GM21576 (cell line): ENCODE results near the gene PITPNM3.

ENCODE experiments used
- ATAC-seq: cut with Tn5 transposase; IDR thresholded peaks from one replicate; pipeline ENCODE4 v1.9.1; 2021; ENCODE audit warnings: mild to moderate bottlenecking, moderate library complexity; ENCODE audit not compliant: unreplicated experiment

PITPNM3 gene

DNA sequence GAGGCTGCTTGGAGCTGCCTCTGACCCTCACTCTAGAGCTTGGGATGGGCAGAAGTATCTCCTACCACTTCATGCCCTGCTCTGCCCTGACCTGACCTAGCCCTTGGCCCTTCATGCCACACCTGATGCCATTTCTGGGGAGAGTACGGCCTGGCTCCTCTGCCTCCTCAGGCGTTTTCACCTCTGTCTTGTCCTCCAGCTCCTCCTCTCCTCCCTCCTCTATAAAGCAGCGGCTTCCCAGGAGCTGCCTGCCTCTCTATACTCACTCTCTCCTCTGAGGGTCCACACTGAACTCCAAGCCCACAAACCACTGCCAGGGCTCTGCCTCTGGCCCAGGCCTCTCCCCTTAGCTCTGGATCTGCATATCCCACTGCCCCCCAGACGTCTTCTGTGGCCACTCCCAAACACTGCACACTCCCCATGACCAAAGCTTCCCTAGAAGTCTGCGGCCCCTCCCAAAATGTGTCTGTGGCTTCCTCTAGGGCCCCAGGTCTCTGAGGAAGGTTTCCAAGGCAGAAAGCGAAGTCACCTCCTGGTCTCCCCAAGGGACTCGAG lies 52.6 kb downstream of the PITPNM3 start:
- no peak for ATAC-seq

DNA sequence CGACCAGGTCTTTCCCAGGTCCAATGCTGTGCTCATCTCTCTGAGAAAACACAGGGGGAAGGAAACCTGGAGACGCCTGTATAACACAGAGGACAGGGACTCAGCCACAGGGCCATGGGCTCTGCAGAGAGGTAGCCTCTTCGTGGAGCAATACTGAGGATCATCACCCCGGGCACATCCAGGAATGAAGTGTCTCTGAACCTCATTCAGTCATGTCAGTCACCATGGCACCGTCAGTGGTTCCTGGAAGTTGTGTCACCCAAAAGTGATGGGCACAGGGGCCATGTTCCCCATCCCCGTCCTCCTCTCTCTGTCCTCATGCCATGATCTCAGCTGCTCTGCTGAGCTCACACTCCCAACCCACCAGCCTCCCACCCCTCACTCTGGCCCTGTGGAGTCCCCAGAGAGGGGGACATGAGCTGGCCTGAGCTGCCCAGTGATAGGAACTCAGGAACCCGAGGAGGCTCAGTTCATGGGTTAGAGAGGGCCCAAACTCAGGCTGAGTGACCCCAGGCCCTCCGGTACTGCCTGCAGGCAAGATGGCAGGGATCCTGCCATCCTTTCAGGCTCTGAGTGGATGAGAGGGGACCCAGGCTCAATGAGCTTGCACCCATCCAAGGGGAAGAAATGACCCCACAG lies 53.4 kb downstream of the PITPNM3 start:
- no peak for ATAC-seq

DNA sequence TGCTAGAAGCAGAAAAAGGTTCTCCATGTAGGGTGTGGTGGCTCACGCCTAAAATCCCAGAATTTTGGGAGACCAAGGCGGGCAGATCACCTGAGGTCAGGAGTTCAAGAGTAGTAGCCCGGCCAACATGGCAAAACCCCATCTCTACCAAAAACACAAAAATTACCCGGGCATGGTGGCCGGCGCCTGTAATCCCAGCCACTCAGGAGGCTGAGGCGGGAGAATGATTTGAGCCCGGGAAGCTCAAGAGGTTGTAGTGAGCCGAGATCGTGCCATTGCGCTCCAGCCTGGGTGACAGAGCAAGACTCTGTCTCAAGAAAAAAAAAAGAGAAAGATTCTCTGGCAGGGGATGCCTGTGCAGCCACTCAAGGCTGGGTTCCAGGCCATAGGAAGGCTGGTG lies 54.2 kb downstream of the PITPNM3 start:
- no peak for ATAC-seq

DNA sequence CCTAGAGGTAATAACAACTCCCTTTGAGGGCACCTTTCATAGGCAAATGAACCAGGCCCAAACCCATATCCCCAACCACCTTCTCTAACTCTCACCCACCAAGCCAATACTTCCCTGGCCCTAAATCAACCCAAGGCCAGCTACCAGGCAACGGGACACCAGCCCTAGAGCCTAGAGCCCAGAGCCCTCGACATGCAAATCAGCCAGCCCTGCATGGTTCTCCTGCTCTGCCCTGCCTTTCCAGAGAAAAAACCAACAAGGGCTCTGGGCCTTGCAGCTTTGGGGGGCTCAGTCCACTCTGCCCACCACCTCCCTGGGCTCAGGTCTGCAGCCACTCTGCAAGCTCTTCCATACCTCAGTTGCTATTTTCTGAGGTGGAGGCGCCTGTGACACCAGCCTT lies 55.0 kb downstream of the PITPNM3 start:
- no peak for ATAC-seq

DNA sequence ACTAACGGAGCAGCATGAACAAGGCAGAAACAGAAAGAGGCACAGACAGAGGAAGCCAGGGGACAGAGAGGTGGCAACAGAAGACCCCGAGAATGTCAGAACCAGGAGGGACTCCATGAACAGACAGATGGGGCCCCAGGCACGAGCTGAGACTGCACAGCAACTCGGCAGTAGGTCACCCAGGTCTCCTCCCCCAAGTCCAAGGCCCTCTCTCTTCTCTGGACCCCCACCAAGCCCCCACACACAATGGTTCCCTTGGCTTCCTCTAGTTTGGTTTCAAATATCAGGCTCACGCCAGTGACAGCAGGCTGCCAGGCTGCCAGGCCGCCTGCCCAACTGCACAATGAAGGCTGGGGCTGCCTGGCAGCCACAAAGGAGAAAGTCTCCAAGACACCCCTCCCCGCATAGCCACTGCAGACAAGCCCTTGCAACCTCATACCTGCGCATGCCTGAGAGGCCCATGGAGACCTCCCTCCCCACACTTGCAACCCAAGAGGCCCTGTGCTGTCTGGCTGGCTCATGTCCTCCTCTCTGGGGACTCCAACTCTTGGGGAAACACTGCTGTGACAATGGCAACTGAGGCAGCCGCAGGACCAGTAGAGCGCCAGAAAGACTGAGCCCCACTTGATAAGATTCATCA lies 57.3 kb downstream of the PITPNM3 start:
- no peak for ATAC-seq

DNA sequence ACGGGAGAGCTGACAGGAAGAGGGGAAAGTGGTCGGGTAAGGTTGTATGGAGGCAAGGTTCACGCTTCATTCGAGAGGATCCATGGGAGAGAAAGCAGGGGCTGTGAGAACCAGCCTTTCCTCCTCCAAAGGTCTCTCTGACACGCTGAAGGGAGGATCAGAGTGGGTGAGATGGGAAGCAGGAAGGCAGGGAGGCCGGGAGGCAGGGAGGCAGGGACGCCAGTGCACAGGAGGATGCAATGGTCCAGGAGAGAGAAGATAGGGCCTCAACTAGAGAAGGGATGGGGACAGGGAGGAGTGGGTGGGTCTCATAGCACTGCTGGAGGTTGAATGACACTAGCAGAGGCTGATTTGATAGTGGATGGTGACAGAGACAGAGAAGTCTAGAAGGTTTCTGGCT lies 58.0 kb downstream of the PITPNM3 start:
- no peak for ATAC-seq

DNA sequence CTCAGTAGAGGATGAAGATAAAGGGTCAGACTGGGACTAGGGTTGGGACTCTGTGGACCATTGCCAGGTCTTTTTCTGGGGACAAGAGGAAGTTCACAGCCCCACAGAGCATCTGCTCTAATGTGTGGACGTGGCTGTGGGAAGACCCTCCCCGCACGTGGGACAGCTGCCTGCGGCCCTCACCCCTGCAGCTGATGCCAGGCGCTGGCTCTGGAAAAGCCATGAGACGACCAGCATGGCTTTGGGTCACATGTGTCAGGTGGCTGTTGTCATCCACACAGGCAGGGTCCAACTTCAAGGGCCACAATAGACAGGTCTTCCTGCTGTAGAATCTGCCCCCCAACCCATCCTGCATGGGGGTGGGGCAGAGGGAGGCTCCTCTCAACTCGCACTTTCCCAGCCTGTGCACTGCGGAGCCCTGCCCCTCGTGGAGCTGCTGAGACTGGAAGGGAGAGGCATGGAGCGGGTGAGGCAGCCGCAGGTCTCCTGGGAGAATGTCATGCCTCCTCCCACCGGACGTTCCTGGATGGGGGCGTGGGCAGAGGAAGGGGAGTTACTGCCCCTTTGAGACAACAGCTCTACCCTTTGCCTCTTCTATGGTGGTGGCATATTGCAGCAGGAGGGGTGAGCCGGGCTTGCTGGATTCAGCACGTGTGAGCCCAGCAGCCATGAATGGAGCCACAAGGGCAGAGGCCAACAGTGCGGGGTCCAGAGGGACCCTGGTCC lies 58.7 kb downstream of the PITPNM3 start:
- ATAC-seq = no peak

DNA sequence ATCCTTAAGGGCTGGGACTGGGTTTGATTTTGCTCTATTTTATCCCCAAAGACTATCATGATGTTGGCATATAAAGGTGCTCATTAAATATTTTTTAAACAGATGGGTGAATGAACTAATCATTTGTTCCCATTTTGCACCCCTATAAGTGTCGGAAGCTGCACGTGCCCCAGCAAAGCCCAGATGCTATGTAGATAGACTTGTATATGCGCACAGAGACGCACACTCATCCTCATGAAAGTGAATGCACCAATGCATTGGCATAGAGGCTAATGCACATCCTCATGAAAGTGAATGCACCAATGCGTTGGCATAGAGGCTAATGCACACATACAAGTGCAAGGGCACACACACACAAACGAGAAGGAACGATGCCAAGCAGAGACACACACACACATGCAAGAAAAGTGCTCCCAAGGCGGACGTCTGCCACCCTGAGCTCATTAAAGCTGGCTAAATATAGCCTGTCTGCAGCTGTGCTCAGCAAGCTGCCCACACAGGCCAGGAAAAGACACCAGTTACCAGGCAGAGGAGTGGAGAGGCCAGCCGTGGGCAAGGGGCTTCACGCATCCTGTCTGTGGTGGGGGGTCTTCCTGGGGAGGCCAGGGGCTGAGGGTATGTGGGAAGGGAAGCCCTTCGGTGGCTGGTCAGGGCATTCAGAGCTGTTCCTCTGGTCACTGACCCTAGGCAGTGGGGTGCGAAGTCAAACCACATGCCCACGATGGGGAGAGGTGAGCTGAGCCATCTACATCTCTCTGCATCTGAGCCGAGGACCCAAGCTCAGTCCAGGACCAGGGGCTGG lies 59.5 kb downstream of the PITPNM3 start:
- no peak for ATAC-seq

DNA sequence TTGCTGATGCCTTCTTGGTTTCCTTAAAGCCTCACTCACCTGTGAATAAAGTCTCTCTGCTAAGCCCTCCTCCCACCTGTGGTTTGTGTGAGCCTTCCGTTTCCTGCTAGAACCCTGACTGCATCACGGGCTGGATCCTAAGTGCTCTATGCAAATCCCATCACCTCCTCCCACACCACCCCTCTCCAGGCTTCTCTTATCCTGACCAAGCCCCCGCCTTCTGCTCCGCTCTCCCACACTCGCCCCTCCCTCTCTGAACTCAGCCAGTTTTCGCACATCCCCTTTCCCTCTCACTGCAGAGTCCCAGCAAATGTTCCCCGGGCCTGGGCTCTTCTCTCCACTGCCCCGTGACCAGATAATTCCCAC lies 60.3 kb downstream of the PITPNM3 start:
- ATAC-seq = no peak

DNA sequence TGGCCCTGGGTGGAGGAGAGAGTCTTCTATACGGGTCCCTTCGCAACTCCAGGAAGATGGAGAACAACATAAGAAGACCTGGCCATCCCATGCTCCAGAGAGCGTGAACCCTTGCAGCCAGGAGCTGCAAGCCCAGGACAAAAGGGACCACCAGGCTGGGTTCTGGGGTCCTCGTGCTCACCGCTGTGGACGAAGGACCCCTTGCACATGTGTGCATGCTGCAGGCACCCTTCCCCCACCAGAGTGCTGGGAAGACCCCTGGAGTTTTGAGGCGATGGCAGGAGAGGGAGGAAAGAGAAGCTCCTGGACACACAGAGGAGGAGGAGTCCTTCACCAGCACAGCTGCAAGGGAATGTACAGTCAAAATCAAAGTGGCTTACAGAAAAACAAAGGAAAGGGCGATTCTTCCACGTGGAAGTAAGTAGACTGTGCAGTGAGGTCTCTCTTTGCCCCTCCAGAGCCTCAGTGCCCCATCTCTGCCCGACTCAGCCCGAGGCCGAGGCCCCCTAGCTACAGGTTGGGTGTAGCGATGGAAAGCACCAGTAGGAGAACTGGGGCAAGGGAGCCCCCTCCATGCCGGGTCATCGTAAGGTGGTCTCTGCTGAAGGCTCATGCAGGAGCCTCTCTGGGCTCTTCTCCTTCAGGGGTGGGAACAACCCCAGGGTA lies 60.8 kb downstream of the PITPNM3 start:
- ATAC-seq = no peak

DNA sequence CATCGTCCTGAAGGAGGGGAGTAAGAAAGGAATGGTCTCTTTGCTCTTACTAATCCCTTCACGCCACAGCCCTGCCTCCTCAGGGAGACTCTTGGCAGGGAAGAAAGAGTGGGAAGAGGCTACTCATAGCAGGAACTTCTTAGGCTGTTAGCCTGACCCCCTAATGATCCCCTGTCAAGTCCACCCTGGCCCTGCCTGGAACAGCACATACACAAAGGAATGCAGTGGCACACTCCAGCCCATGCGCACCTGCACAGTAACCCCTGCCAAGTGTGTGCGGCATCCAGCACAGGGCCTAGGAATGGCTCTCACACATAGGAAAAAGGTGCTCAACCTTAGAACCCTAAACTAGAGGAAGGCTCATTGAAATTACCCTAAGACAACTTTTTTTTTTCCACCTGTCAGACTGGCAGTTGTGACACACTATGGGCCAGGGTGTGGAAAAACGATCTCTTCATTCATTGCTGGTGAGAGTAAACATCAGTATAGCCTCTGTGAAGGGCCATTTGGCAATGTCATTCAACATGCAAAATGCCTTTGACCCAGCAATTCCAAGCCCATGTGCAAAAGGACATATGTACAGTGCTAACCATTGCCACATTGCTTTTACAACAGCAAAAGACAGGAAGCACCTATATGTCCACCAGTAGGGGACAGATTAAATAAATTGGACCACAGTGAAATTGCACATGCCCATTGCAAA lies 62.0 kb downstream of the PITPNM3 start:
- no peak for ATAC-seq

DNA sequence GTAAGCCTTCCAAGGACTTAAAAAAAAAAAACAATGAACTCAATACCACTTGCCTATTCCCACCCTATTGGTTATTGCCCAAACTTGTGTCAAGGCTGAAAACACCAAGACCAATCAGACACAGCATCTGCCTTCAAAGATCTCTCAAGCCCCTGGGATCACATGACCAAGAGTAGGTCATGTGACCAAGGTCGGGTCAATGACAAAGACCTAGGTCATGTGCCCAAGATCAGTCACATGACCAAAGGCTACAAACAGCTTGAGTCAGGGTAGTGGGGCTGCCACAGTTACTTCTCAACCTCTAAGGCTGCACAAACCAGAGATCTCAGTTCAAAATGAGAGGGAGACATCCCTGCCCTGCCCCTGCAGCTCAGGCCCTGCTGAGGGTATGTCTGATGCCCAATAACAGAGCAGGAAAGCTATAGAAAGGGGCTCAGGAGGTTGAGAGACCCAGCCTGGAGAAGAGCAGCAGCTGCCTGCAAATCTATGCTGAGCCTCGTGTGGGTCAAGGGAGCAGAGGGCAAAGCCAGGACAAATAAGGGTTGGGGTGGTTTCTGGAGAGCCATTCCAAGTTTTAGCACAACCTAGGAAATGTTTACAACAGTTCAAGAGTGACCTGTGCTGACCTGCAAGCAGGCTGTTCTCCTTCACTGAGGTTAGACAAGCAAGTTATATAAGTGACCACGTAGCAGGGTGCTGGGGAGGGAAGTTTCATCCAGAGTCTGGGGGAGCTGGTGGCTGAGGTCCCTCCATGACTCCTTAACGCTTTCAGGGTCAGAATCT lies 63.3 kb downstream of the PITPNM3 start:
- no peak for ATAC-seq

DNA sequence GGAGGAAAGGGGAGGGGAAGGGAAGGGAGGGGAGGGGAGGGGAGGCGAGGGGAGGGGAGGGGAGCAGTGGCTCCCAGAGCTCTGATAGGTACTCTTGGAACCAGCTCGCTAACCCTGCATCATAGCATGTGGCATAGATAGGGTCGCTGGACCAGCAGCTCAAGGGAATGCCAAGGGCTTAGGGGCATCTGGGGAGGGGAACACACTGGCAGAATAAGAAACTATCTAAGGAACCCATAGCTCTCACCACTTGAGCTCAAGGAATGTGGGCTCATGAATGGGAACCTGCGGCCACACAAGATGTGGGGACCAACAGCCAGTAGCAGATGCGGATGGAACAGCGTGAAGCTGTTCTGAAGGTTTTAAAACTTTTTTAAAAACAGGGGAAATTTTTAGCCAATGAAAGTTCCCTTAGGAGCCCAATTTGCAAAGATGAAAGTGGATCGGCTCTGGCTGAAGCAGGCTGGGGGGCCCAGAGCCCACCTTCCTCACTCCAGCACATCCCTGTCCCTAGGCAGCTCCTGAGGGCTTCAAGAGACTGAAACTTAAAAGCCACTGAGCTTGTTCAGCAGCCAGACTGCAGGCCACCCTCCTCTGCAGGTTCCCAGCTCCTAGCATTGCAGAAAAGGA lies 65.2 kb downstream of the PITPNM3 start:
- no peak for ATAC-seq

DNA sequence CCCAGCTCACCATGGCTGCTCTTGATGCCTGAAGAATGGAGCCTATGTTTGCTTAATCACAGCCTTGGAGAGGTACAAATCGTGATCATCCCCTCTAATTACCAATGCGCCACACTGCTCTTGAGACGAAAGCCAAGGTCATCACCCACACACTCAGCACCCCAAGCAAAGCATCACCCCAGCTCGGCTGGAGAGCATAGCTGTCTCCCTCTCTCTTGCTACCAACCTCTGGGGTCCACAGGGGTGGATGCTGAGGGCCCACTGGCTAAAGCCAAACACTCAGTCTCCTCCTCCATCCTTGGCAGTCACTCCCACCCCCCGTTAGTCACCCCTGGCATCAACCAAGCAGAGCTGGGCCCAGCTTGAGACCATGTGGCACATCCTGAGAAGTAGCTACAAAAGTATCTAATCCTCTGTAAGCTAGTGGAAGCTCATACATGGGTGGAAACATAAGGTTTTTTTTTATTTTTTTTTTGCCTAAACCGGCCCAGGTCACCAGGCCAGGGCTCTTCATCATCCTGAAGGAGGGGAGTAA lies 67.3 kb downstream of the PITPNM3 start:
- no peak for ATAC-seq

DNA sequence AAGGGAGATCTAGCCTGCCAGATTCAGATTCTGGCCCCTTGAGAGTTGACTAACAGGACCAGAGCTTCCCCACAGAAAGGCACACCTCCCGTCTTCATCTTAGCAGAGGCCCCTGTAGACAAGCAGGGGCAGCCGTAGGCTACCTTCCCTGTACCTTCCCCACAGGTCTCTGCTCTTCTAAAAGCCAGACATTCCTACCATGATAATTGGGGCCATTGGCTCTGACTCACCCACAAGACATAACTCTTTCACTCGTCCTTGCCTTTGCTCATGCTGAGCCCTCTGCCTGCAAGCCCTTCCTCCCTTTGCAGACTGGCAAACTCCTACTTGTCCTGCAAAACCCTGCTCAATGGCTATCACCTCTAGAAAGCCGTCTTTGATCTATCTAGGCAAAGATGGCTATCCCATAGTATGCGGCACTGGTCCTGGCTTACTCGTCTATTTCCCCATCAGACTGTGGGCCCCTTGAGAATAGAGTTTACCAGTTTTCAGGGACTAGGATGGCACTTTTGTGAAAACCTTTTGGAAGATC lies 68.3 kb downstream of the PITPNM3 start:
- no peak for ATAC-seq

DNA sequence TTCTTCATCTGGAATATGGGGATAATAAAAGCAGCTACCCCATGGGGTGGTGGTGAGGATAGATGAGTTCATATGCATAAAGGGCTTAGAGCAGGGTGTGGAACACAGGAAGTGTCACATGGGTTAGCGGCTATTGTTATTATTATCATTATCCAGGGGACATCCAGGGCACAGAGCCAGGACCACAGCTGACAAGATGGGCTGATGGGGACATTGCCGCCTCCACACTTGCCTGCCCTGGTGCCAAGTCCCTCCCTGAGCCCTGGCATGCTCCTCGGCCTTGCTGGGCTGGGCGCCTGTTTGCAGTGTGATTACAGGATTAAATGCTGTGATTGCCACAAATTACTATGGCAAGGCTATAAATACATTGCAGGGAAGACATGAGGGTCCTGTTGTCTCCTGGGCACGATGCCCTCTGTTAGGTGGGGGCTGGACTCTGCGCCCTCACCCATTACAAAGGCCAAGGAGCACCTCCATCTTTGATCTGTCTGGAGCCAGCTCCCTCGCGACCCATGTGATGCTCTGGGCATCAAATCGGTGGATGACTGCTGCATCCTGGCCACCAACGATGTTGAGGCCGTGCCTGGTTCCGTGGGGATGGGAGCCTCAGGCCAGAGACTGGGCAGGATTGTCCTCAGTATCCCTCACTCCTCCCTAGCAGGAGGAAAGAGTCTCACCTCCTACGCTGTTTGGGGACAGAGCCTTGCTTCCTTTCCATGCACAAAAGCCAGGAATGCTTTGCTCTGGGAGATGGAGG lies 68.9 kb downstream of the PITPNM3 start:
- ATAC-seq = no peak

DNA sequence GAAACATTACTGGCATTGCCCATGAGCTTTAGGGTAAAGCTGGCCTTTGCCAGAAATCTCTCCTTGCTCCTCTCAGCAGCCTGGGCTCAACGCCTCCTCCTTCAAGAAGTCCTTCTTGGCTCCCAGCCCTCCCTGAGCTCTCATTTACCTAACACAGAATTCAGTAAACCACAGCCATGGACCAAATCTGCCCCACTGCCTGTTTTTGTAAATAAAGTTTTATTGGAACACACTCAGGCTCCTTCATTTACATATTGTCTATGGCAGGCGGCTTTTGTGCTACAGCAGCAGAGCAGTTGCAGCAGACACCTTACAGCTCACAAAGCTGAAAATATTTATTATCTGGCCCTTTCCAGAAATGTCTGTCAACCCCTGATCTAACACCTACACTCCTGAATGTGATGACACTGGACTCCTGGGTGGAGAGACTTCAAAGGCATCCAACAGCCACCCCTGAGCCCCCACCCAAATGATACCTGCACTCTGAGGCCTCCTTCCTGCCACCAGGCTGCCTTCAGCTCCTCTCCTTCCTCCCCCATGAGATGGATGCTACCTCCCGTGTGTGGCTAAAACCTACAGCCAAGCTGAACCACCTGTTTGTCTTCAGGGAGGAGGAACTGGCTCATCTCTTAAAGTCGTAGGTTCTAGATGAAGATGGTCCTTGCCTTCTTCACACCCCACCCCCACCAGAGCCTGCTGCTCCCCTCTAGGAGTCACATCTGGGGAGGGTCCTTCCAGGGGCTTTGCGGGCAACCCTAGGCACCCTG lies 70.5 kb downstream of the PITPNM3 start:
- ATAC-seq = no peak
